Measurements from ENCODE around the gene C16orf96.

Gene C16orf96

GRCh38 chr16:4588386-4588785 is 32.2 kb downstream of the C16orf96 start:
- no peak overlapping the region for H3K4me3 ChIP-seq (replicated peaks; ENCODE audit: low read depth, low read length)
- DNase-seq (ENCODE audit: low read depth): no peak
- TF ChIP-seq, protein P1, sequence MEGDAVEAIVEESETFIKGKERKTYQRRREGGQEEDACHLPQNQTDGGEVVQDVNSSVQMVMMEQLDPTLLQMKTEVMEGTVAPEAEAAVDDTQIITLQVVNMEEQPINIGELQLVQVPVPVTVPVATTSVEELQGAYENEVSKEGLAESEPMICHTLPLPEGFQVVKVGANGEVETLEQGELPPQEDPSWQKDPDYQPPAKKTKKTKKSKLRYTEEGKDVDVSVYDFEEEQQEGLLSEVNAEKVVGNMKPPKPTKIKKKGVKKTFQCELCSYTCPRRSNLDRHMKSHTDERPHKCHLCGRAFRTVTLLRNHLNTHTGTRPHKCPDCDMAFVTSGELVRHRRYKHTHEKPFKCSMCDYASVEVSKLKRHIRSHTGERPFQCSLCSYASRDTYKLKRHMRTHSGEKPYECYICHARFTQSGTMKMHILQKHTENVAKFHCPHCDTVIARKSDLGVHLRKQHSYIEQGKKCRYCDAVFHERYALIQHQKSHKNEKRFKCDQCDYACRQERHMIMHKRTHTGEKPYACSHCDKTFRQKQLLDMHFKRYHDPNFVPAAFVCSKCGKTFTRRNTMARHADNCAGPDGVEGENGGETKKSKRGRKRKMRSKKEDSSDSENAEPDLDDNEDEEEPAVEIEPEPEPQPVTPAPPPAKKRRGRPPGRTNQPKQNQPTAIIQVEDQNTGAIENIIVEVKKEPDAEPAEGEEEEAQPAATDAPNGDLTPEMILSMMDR (IDR thresholded peaks at IDR 0.05; ENCODE audit: low read length, missing control alignments): no peak

GRCh38 chr16:4588961-4589360 is 32.8 kb downstream of the C16orf96 start:
- no peak for DNase-seq (ENCODE audit: low read depth)
- no peak overlapping the region for H3K4me3 ChIP-seq (replicated peaks; ENCODE audit: low read depth, low read length)
- TF ChIP-seq, protein P1 (IDR thresholded peaks at IDR 0.05; ENCODE audit: low read length, missing control alignments): no peak

- no peak for DNase-seq (ENCODE audit: low read depth)
- TF ChIP-seq, protein P1 (IDR thresholded peaks at IDR 0.05; ENCODE audit: low read length, missing control alignments): no peak
- H3K4me3 ChIP-seq (replicated peaks; ENCODE audit: low read depth, low read length): no peak overlapping the region
These were observed 35.1 kb downstream of the C16orf96 start for GRCh38 chr16:4591191-4591590.

DNA sequence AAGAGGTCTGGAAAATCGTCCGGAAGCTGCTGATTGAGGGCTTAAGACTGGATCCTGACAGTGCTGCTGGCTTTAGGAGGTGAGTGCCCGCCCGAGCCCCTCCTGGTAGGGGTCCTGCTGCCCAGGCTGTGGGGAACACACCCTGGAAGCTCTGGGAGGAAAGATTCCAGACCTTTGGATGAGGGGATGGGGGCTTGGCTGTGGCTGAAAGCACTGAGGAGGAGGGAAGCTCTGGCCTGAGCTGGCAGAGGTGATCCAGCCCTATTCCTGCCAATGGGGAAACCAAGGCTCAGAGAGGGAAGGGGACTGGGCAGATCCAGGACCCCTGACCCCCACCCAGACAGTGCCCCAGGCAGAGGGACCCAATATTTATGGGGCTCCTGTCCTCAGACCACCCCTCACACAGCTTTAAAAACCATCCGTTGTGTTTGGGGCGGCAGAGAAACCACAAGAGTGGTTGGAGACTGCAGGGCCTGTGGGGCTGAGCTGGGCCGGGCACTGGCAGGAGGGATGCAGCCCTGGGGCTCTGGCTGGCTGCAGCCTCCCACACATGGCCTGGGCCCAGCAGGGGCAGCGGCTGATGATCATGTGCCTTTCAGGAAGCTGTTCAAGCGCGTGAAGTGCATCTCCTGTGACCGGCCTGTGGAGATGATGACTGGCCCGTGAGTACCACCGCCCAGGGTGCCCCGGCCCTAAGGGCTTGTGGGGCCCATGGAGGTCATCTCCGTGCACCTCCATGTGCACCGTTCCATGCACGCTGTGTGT is 35.7 kb downstream of the C16orf96 start:
- no peak overlapping the region for H3K4me3 ChIP-seq (replicated peaks; ENCODE audit: low read depth, low read length)
- TF ChIP-seq, protein P1 (IDR thresholded peaks at IDR 0.05; ENCODE audit: low read length, missing control alignments): no peak
- DNase-seq (ENCODE audit: low read depth): no peak

GRCh38 chr16:4593086-4593485 is 36.9 kb downstream of the C16orf96 start:
- TF ChIP-seq, protein P1 (IDR thresholded peaks at IDR 0.05; ENCODE audit: low read length, missing control alignments): no peak
- H3K4me3 ChIP-seq (replicated peaks; ENCODE audit: low read depth, low read length): no peak overlapping the region
- DNase-seq (ENCODE audit: low read depth): no peak

DNA sequence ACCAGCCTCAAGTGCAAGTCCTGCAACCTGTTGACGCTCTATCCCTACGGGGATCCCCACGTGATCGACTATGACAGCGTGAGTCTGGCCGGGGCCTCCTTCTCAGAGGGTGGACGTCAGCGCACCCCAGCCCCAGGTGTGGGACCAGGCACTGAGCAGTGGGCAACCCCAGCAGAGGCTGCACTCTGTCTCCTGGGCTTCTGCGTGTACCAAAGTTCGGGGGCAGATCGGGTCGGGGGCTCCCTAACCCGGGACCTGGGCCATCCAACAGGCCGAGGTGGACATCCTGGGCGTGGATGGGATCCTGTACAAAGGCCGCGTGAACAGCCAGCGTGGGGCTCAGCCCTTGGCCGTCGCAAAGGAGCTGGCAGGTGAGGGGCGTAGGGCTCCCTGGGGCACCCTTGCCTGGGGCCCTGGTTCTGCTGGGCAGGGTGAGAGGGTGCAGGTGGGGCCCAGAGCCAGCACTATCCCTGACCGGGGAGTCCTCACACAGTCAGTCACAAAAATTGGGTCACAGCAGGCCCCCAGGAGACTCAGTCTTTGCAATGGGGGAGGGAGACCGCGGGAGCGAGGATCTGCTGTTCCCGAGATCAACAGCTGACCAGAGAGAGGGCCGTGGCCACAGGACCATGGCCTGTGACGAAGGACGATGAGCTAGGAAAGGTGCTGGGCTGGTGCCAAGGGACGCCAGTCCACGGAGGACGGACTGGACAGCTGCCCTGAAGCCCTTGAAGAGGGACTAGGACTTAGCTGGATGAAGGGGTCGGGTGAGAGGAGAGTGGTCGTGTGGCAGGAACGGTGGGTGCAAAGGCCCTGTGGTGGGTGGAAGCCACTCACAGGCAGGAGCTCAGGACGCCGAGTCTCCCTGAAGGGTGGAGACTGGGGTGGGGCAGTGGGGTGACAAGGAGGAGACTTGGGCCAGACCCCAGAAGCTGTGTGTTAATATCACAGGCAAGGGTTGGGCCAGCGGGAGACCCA is 38.6 kb downstream of the C16orf96 start:
- TF ChIP-seq, protein P1 (IDR thresholded peaks at IDR 0.05; ENCODE audit: low read length, missing control alignments): no peak
- H3K4me3 ChIP-seq (replicated peaks; ENCODE audit: low read depth, low read length): no peak overlapping the region
- no peak for DNase-seq (ENCODE audit: low read depth)

Measured in fibroblast of pulmonary artery (primary cell).